HG02678 (cell line): ENCODE data around the gene CIAO2A.
A peak's percentile ranks its signal among the peaks of the same experiment; 100 is the strongest.
"Not testable (repeated sequence)": the region's sequence is repeated elsewhere in the genome, so short reads cannot be mapped to it uniquely, and the experiment has no call there.

Source experiments
- ATAC-seq: cut with Tn5 transposase; IDR thresholded peaks from one replicate; pipeline ENCODE4 v1.9.1; 2021; ENCODE audit warnings: mild to moderate bottlenecking, moderate library complexity; ENCODE audit not compliant: unreplicated experiment

CIAO2A gene

GRCh38 chr15:64112073-64112772, 18.6 kb upstream of the CIAO2A start:
- ATAC-seq: no peak

- ATAC-seq: no peak
Measured at GRCh38 chr15:64111679-64112050, 18.0 kb upstream of the CIAO2A start.

- no peak for ATAC-seq
Measured at GRCh38 chr15:64110950-64111678, 17.5 kb upstream of the CIAO2A start.

- not testable (repeated sequence) for ATAC-seq
Measured at GRCh38 chr15:64110108-64110701, 16.6 kb upstream of the CIAO2A start.

- ATAC-seq: no peak
Measured at GRCh38 chr15:64107337-64107736, 13.7 kb upstream of the CIAO2A start.

GRCh38 chr15:64105113-64105704, 11.6 kb upstream of the CIAO2A start:
- ATAC-seq: no peak

- no peak for ATAC-seq
Measured at GRCh38 chr15:64102497-64102896, 8.9 kb upstream of the CIAO2A start.

- ATAC-seq: no peak
Measured at GRCh38 chr15:64100958-64101357, 7.3 kb upstream of the CIAO2A start.

GRCh38 chr15:64099379-64099778, 5.7 kb upstream of the CIAO2A start:
- no peak for ATAC-seq

GRCh38 chr15:64096668-64097384, 3.2 kb upstream of the CIAO2A start:
- no peak for ATAC-seq

GRCh38 chr15:64095795-64096667, 2.4 kb upstream of the CIAO2A start, which contains the start of gene SNX1:
Gene SNX1 (plus strand): TSS chr15:64095982. CDS start chr15:64096014, 32 bp downstream.
- peak; percentile 46 for ATAC-seq

GRCh38 chr15:64095431-64095794, 1.8 kb upstream of the CIAO2A start:
- no peak for ATAC-seq

GRCh38 chr15:64092864-64093626, 593 bp downstream of the CIAO2A start:
- peak; percentile 26 for ATAC-seq

- no peak for ATAC-seq
Measured at GRCh38 chr15:64092075-64092820, 1.4 kb downstream of the CIAO2A start.

GRCh38 chr15:64090527-64090926, 3.1 kb downstream of the CIAO2A start:
- ATAC-seq: no peak

GRCh38 chr15:64089543-64090280, 3.9 kb downstream of the CIAO2A start:
- ATAC-seq: peak; percentile 24

GRCh38 chr15:64082757-64083156, 10.9 kb downstream of the CIAO2A start:
- no peak for ATAC-seq

GRCh38 chr15:64073496-64073895, 20.1 kb downstream of the CIAO2A start:
- ATAC-seq: not testable (repeated sequence)
